ENCODE results near the gene STARD3.

GRCh38 chr17:39617446-39618245 lies 19.3 kb upstream of the STARD3 start:
- TF ChIP-seq POLR2AphosphoS5 (IDR thresholded peaks at IDR 0.05) (peak; percentile 18), CTCF (IDR thresholded peaks at IDR 0.05) (no peak), POLR2A (IDR thresholded peaks at IDR 0.05) (no peak)
